ENCODE results near the gene TTC32.
"Not testable (repeated sequence)": the region's sequence is repeated elsewhere in the genome, so short reads cannot be mapped to it uniquely, and the experiment has no call there.

TTC32 gene

GRCh38 chr2:19901442-19902215 lies at the start of gene TTC32:
Gene TTC32 (minus strand): TSS chr2:19901983. CDS start chr2:19901854, 129 bp downstream.
- peak; percentile 95 for DNase-seq

- DNase-seq, result no peak
These were observed 47.3 kb upstream of the TTC32 start for GRCh38 chr2:19949071-19949470.

GRCh38 chr2:19947184-19947940 lies 45.6 kb upstream of the TTC32 start:
- DNase-seq, result no peak

- DNase-seq, result no peak
These were observed 42.5 kb upstream of the TTC32 start for GRCh38 chr2:19944205-19944845.

GRCh38 chr2:19943189-19943588 lies 41.4 kb upstream of the TTC32 start:
- DNase-seq, result no peak

GRCh38 chr2:19942199-19942598 lies 40.4 kb upstream of the TTC32 start:
- DNase-seq, result no peak

GRCh38 chr2:19937004-19937403 lies 35.2 kb upstream of the TTC32 start:
- no peak for DNase-seq

GRCh38 chr2:19936203-19936602 lies 34.4 kb upstream of the TTC32 start:
- no peak for DNase-seq

GRCh38 chr2:19933351-19933981 lies 31.7 kb upstream of the TTC32 start:
- DNase-seq, result peak; percentile 61

- no peak for DNase-seq
These were observed 31.1 kb upstream of the TTC32 start for GRCh38 chr2:19932928-19933327.

- no peak for DNase-seq
These were observed 27.4 kb upstream of the TTC32 start for GRCh38 chr2:19929226-19929625.

GRCh38 chr2:19927816-19928215 lies 26.0 kb upstream of the TTC32 start:
- not testable (repeated sequence) for DNase-seq

- DNase-seq, result not testable (repeated sequence)
These were observed 22.7 kb upstream of the TTC32 start for GRCh38 chr2:19924526-19924925.

- DNase-seq, result not testable (repeated sequence)
These were observed 20.4 kb upstream of the TTC32 start for GRCh38 chr2:19922188-19922587.

GRCh38 chr2:19916385-19916950 lies 14.7 kb upstream of the TTC32 start:
- DNase-seq, result no peak

GRCh38 chr2:19914266-19914975 lies 12.6 kb upstream of the TTC32 start:
- no peak for DNase-seq

- DNase-seq, result peak; percentile 93
These were observed 10.2 kb upstream of the TTC32 start for GRCh38 chr2:19911808-19912509.

- no peak for DNase-seq
These were observed 495 bp upstream of the TTC32 start for GRCh38 chr2:19902216-19902740.

GRCh38 chr2:19900931-19901441 lies 797 bp downstream of the TTC32 start:
- DNase-seq, result no peak

GRCh38 chr2:19899985-19900930 lies 1.5 kb downstream of the TTC32 start:
- no peak for DNase-seq

Measured in islet precursor cell (in vitro differentiated cells).